ENCODE results near the gene SAYSD1. TPM values are rescaled to one million over a fixed set of nuclear protein-coding genes. Genes with fewer than 3 reads are reported as not detected.

SAYSD1 gene
- total RNA-seq, 1 donor = 27.8 TPM

DNA sequence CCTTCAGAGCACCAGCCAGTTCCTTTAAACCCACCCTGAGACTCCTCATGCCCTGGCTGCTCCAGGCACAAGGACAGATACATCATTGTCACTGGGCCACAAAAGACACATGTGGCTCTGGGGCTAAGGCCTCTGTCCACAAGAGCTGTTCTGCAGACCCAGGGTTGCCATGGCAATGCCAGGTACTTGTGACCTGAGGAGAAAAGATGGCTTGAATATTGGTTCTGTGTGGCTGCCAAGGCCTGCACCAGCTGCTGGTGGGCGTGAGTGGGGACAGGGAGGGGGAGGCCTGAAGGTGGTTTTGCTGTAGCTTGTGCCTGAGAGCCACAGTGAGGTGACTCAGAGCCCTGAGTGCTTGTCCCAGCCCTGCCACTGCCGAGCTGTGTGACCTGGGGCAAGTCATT lies 31.8 kb downstream of the SAYSD1 start:
- TF ChIP-seq, protein P1, sequence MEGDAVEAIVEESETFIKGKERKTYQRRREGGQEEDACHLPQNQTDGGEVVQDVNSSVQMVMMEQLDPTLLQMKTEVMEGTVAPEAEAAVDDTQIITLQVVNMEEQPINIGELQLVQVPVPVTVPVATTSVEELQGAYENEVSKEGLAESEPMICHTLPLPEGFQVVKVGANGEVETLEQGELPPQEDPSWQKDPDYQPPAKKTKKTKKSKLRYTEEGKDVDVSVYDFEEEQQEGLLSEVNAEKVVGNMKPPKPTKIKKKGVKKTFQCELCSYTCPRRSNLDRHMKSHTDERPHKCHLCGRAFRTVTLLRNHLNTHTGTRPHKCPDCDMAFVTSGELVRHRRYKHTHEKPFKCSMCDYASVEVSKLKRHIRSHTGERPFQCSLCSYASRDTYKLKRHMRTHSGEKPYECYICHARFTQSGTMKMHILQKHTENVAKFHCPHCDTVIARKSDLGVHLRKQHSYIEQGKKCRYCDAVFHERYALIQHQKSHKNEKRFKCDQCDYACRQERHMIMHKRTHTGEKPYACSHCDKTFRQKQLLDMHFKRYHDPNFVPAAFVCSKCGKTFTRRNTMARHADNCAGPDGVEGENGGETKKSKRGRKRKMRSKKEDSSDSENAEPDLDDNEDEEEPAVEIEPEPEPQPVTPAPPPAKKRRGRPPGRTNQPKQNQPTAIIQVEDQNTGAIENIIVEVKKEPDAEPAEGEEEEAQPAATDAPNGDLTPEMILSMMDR (IDR thresholded peaks at IDR 0.05; ENCODE audit: insufficient read depth, low read length) = no peak
- H3K4me3 ChIP-seq (ENCODE audit: low read depth, low read length) = no peak overlapping the region
- no peak for DNase-seq (ENCODE audit: low read depth)

DNA sequence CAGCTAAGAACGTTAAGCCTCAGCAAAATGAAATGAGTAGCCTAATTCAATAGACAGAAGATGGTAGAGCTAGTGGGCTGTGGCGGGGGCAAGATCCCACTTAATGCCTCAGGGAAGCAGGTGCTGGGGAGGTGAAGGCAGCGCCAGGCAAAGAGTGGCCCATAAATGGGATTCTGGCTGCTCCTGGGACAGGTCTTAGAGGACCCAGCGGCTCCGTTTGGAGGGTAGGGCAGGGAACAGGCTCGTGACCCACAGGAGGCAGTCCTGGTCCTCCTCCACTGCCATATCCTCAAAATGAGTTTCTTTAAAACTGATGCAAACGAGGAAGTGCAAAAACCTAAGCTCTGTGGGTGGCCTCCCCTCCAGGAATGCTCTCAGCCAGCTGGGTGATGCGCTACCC lies 32.7 kb downstream of the SAYSD1 start:
- TF ChIP-seq, protein P1 (IDR thresholded peaks at IDR 0.05; ENCODE audit: insufficient read depth, low read length) = no peak
- no peak overlapping the region for H3K4me3 ChIP-seq (ENCODE audit: low read depth, low read length)

DNA sequence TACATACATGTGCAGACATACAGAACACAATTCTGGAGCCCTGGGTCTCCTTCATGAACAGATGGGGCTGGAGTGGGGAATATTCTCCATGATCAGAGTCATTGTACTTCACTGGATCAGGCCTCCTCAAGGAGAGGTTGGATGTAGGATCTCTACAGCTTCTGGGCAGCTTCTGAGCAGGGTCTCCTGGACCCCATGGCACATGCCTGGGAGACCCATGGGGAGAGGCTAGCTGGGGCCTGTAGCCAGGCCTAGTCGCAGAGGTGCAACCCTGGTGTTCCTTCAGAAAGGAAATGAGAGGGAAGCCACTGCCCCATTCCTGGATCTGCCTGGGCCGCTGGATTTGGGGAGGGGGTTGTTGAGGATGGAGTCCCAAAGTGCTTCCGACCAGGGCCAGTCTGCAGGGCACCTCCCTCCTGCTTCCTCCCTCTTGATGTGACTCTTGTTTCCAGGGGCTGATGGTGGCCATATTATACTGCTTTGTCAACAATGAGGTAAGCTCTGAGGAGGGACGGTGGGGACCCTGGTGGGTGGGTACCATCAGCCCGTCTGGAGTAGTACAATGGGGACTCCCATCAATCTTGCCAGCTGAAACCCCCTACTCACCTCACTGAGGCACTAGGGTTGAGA lies 34.6 kb downstream of the SAYSD1 start:
- TF ChIP-seq, protein P1 (IDR thresholded peaks at IDR 0.05; ENCODE audit: insufficient read depth, low read length) = no peak
- no peak overlapping the region for H3K4me3 ChIP-seq (ENCODE audit: low read depth, low read length)
- no peak for DNase-seq (ENCODE audit: low read depth)

More for the DNA sequence above, 32.7 kb downstream of the SAYSD1 start:
- no peak for DNase-seq (ENCODE audit: low read depth)

DNA sequence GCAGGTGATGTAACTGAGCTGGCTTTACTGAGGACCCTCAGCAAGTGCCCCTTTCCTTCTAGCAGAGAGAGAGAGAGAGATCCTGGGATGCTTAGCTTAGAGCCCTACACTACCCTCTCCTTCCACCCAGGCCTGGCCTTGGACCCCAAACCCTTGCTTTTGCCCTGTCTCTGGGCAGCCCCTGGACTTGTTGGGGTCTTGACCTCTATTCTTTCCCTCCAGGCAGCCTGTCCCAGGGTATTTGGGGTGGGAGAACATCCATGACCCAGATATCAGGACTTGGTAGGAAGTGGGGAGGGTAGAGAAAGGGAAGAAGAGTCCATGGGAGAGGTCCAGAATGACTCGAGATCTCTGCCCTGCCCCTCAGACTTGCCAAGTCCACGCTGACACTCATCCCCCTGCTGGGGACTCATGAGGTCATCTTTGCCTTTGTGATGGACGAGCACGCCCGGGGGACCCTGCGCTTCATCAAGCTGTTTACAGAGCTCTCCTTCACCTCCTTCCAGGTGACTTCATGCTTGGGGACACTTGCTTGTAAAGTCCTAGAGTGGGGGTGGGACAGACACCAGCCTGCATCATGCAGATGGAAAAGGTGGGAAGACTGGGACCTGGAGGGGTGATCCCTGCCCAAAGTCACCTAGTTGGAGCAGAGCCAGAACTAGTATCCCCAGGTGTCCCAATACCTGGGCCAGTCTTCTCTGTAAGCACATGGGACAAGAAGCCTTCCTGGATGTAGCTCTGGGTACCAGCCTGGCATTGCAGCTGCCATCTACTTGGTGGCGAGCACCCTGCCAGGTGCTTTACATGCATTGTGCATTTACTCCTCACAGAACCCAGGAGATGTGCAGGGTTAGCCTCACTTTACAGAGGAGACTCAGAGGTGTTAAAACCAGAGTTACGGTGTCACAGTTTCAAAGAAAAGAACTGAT lies 35.5 kb downstream of the SAYSD1 start:
- TF ChIP-seq, protein P1 (IDR thresholded peaks at IDR 0.05; ENCODE audit: insufficient read depth, low read length) = no peak
- DNase-seq (ENCODE audit: low read depth) = no peak
- no peak overlapping the region for H3K4me3 ChIP-seq (ENCODE audit: low read depth, low read length)

DNA sequence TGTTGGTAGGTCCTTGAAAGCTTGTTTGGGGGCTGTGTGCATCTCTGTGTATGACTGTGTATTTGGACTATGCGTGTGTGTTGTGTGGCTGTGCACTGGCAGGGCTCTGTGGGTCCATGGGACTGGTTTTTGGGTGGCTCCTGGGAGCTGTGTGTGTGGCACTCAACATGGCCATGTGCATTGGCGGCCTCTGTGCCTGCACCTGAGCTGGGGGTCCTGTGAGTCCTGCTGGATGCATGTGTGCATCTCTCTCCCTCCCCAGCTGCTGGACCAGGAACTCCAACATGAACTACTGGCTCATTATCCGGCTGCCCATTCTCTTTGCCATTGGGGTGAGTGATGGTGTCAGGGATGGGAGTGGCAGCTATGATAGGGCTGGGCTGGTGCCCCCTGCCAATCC lies 36.3 kb downstream of the SAYSD1 start:
- TF ChIP-seq, protein P1 (IDR thresholded peaks at IDR 0.05; ENCODE audit: insufficient read depth, low read length) = no peak
- no peak for DNase-seq (ENCODE audit: low read depth)
- no peak overlapping the region for H3K4me3 ChIP-seq (ENCODE audit: low read depth, low read length)

DNA sequence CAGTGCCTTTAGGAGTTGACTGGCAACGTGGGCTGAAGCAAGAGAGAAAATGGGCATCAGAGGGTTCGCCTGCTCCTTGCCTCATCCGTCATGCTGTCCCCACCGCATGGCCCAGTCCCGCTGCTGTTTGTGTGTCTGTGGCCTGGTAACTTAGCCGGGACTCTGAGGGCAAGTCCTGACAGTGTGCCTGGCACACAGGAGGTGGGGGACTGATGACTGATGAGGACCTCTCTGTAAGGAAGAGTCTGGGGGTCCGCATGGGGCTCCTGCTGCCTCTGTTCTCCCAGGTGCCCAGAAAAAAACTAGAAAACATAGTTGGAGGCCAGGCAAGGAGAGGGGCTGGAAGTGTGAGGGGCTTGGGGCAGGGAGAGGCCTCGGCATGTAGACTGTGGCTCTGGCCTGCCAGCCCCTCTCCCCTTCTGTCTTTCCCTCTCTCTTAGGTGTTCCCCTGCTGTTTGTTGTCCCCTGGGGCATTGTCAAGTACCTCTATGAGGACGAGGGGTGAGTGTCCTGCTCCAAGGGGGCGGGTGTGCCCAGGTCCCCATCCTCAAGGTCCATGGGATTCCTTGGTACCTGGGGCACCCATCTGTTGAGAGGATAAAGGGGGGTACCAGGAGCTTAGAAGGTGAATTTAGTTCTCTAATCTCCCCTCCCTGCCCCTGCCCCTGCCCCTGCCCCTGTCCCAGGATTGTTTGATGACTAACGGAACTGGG lies 36.9 kb downstream of the SAYSD1 start:
- no peak overlapping the region for H3K4me3 ChIP-seq (ENCODE audit: low read depth, low read length)
- TF ChIP-seq, protein P1 (IDR thresholded peaks at IDR 0.05; ENCODE audit: insufficient read depth, low read length) = no peak
- DNase-seq (ENCODE audit: low read depth) = no peak

Measured in fibroblast of the aortic adventitia (primary cell).